RPMI8226 (cell line): ENCODE data around the gene TRIM2.

Experiments
- DNase-seq: peaks from one replicate; pipeline ENCODE4 v3.0.0-alpha.2; 2015

Gene TRIM2

DNA sequence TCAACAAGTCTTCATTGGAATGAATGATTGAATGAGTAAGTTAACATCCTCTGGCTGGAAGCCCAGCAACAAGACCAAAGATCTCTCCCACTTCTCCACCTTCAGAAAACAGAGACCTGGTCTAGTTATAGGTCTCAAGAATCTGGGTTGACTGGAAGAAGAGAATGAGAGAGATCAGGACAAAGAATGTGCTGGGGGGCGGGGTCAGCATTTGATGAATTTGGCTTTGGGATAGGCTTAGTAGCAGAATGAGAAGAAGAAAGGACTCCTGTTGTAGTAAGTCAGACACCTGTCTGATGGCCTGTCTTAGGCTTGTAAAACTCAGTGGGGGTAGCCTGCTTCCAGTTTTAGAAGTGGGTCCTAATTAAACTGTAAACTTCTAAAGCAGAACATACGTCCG, 51.0 kb downstream of the TRIM2 start:
- DNase-seq, result no peak

- no peak for DNase-seq
These were observed 52.9 kb downstream of the TRIM2 start for GRCh38 chr4:153257151-153257620.

- no peak for DNase-seq
These were observed 53.7 kb downstream of the TRIM2 start for GRCh38 chr4:153257991-153258390.

DNA sequence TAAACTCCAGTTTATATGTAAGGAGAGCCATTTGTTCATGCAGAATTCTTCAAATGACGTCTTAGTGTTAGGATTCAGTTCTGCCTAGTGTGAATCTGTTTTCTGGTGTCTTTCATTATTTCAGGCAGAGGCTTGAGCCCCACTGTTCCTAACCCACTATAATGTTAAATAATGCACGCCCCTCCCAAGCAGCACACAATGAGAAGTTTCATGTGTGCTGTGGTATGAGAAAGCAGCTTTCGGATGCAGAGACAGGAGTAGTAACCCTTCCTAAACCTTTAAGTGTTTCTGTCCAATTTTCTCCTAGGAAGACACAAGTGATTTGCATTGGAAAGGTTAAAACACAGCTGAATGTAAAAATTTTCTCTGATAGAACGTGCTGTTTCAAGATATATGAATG, 54.5 kb downstream of the TRIM2 start:
- no peak for DNase-seq

DNA sequence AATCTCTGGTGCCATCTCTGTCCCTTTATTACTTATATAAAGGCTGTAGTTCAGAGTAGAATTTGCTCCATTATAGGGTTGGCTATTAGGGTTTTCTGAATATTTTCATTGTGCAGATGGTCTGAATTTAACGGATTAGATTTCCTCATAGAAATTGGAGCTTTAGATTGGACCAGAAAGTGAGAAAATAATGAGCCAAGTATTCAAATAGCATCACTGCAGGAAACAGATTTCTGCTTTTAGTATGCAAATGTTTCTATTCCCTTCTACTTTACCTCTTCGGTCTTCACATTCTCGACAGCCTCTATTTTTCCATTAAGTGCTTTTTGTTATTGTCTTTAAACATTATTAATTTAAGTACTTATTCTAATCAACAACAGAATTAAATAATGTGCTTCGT, 55.4 kb downstream of the TRIM2 start:
- no peak for DNase-seq

DNA sequence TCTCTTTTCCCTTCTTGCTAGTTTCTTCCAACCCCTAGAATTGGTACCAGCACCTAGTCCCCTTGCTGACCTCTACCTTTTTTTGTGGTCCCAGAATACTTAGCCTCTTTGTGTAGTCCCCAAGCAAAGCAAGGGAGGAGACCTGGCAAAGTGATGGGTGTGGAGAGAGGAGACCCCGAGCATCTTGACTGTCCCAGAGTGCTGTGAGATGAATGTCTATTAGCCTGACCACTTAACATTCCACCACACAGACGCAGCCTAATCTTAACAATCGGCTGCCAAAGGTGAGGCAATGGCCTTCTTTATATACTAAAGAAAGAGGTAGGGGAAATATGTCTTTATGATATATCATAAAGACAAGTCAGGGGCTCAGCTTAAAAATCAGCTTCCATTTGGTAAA, 55.9 kb downstream of the TRIM2 start:
- DNase-seq, result no peak

- DNase-seq, result no peak
These were observed 56.5 kb downstream of the TRIM2 start for GRCh38 chr4:153260553-153261300.

GRCh38 chr4:153261461-153261860, 57.2 kb downstream of the TRIM2 start:
- DNase-seq, result no peak

- no peak for DNase-seq
These were observed 57.7 kb downstream of the TRIM2 start for GRCh38 chr4:153261914-153262313.

DNA sequence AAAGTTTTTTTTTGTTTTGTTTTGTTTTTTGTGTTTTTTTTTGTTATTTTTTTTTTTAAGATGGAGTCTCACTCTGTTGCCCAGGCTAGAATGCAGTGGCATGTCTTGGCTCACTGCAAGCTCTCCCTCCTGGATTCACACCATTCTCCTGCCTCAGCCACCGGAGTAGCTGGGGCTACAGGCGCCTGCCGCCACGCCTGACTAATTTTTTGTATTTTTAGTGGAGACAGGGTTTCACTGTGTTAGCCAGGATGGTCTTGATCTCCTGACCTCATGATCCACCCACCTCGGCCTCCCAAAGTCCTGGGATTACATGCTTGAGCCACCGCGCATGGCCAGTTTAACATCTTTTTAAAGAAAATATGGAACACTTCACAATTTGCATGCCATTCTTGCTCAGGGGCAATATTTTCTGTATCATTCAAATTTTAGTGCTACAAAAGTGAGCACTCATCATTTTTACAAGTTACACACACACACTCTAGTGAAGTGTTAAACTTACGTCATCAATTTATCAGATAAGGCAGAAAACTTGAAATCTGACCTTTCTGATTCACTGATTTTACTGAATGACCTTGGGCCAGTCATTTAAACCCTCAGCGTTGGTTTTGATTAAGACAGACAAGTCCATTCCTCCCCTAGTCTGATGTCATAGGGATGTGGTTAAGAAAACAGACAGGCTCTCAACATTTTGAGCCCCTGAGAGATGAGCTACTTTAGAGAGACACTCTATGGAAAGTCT, 61.2 kb downstream of the TRIM2 start:
- no peak for DNase-seq

DNA sequence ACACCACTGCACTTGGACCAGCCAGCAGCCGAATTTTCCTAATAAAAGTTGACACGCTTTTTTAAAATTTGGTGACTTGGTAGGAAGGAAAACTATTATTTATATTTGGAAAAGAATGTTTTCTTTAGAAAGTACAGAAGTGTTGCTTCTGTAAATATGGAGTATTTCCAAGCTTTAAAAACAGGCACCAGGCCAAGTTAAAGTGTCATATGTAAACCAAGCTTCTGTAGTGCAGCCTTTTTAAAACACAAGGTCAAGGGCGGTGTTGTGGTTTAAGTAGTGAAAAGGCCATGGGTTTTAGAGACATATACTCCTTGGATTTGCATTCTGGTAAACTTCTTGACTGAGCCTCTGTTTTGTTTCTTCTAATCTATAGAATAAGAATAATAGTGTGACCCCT, 62.7 kb downstream of the TRIM2 start:
- DNase-seq, result no peak

DNA sequence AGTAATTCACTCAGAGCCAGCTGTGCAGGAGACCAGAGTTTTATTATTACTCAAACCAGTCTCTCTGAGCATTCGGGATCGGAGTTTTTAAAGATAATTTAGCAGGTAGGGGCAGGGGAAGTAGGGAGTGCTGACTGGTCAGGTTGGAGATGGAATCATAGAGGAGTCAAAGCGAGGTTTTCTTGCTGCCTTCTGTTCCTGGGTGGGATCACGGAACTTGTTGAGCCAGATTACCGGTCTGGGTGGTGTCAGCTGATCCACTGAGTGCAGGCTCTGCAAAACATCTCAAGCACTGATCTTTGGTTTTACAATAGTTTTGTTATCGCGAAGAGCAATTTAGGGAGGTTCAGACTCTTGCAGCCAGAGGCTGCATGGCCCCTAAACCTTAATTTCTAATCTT, 63.6 kb downstream of the TRIM2 start:
- DNase-seq, result no peak

GRCh38 chr4:153268295-153268694, 64.1 kb downstream of the TRIM2 start:
- no peak for DNase-seq

- DNase-seq, result no peak
These were observed 65.2 kb downstream of the TRIM2 start for GRCh38 chr4:153269218-153269990.

GRCh38 chr4:153270361-153270760, 66.1 kb downstream of the TRIM2 start:
- DNase-seq, result no peak

GRCh38 chr4:153271820-153272219, 67.6 kb downstream of the TRIM2 start:
- DNase-seq, result no peak

DNA sequence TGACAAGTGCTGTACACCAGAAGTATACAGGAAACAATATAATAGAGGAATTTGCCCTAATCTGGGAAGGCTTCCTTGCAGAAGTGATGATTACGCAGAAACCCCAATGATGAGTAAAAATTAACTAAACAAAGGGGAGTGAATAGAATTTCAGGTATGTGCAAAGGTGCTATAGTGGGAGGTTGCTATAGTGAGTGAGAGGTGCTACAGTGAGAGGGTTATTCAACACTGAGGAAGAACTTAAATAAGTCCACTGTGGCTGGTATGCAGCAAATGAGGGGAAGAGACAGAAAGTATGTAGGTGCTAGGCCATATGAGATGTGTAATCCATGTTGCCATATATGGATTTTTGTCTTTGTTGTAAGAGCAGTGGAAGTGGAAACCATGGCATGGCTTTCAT, 69.5 kb downstream of the TRIM2 start:
- DNase-seq, result no peak

DNA sequence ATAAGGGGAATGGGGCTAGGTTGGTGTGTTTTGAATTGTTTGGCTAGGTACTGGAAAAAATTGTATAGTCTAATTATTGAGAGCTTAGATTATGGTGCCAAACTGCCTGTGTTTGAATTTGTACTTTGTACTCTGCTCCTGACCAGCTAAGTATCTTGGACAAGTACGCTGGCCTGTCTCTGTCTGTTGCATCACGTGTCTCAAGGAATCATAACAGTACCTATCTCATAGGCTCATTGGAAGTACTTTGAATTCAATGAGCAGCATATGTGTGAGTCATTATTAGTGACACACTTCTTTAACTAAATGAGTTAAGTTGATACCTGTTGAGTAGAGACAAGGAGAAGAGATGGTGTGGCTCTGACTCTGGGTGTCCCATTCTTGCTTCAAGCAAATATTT, 70.7 kb downstream of the TRIM2 start:
- no peak for DNase-seq

- DNase-seq, result no peak
These were observed 71.4 kb downstream of the TRIM2 start for GRCh38 chr4:153275380-153276276.

- no peak for DNase-seq
These were observed 72.7 kb downstream of the TRIM2 start for GRCh38 chr4:153276971-153277370.

DNA sequence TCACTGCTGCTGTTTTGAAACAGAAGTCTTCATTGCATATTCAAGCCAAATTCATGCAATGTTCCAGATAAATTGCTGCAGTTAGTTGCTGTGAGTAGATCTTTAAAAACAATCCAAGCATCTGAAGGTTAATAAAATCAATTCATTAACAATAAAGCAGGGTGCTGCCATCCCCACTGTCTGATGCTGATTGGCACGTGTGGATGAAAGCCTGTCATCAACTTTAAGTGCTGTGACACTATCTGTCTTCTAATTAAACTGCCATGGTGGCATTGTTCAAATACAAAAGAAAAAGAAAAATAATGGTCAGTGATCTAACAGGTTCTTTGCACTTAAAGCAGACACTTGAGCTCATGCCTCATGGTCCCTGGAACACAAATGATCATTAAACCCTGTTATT, 77.2 kb downstream of the TRIM2 start:
- DNase-seq, result no peak

GRCh38 chr4:153282023-153282422, 77.8 kb downstream of the TRIM2 start:
- DNase-seq, result no peak

DNA sequence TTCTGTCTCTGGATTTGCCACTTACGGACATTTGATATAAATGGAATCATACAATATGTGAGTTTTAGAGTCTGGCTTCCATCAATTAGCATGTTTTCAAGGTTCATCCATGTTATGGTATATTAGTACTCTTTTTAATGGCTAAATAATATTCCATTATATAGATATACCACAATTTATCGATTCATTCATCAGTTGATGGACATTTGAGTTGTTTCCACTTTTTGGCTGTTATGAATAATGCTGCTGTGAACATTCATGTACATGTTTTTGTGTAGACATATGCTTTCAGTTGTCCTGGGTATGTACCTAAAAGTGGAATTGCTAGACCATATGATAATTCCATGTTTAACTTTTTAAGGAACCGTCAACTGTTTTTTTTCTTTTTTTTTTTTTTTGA, 79.0 kb downstream of the TRIM2 start:
- DNase-seq, result no peak
